ENCODE measurements around the gene HIPK2.

GRCh38 chr7:139777948-139778841 is at the start of gene HIPK2:
- TF ChIP-seq POLR2AphosphoS5 (IDR thresholded peaks at IDR 0.05; ENCODE audit: borderline replicate concordance, low read depth, low read length), result no peak
- TF ChIP-seq EZH2 (IDR thresholded peaks at IDR 0.05), result no peak
- no peak for TF ChIP-seq FOXP2 (optimal IDR thresholded peaks at IDR 0.05; ENCODE audit: control extremely low read depth, extremely low read length, insufficient read depth)
